C1 segment of cervical spinal cord (tissue), 14 donors: ENCODE measurements around the gene MTHFR.
A peak's percentile ranks its signal among the peaks of the same experiment; 100 is the strongest.
"Not testable (repeated sequence)": the region's sequence is repeated elsewhere in the genome, so short reads cannot be mapped to it uniquely, and the experiment has no call there.

Experiments used
- DNase-seq, 14 donors: peaks; one replicate each; lab custom pipeline; 2025; lab: John Stamatoyannopoulos, UW

MTHFR gene

GRCh38 chr1:11833900-11834299 lies 28.1 kb upstream of the MTHFR start:
- no peak for DNase-seq

- no peak for DNase-seq
Observed at GRCh38 chr1:11833497-11833896, 27.7 kb upstream of the MTHFR start.

- DNase-seq: no peak
Observed at GRCh38 chr1:11831945-11832725, 26.4 kb upstream of the MTHFR start.

GRCh38 chr1:11828511-11828910 lies 22.7 kb upstream of the MTHFR start:
- DNase-seq: no peak

- no peak for DNase-seq
Observed at GRCh38 chr1:11826946-11827345, 21.2 kb upstream of the MTHFR start.

- DNase-seq: no peak
Observed at GRCh38 chr1:11825131-11825530, 19.4 kb upstream of the MTHFR start.

- DNase-seq: no peak
Observed at GRCh38 chr1:11823366-11824137, 17.8 kb upstream of the MTHFR start.

GRCh38 chr1:11822091-11822490 lies 16.3 kb upstream of the MTHFR start:
- DNase-seq: no peak

- DNase-seq: no peak
Observed at GRCh38 chr1:11817192-11817591, 11.4 kb upstream of the MTHFR start.

GRCh38 chr1:11813021-11813420 lies 7.3 kb upstream of the MTHFR start:
- no peak for DNase-seq

- no peak for DNase-seq
Observed at GRCh38 chr1:11807133-11807532, 1.4 kb upstream of the MTHFR start.

- DNase-seq: peak in 5 of 14 donors; percentile 32 to 57 (median 46)
Observed at GRCh38 chr1:11806307-11806936, 658 bp upstream of the MTHFR start.

GRCh38 chr1:11804666-11805421 lies 920 bp downstream of the MTHFR start:
- peak in 2 of 14 donors; percentile 3 to 49 for DNase-seq

GRCh38 chr1:11803924-11804665 lies 1.7 kb downstream of the MTHFR start:
- DNase-seq: not testable (repeated sequence)

GRCh38 chr1:11802973-11803885 lies 2.5 kb downstream of the MTHFR start:
- DNase-seq: peak in 9 of 14 donors; percentile 31 to 66 (median 48)

GRCh38 chr1:11802616-11802972 lies 3.2 kb downstream of the MTHFR start:
- peak in 3 of 14 donors; percentile 21 to 26 (median 22) for DNase-seq

- no peak for DNase-seq
Observed at GRCh38 chr1:11800756-11801433, 4.9 kb downstream of the MTHFR start.

- DNase-seq: no peak
Observed at GRCh38 chr1:11800391-11800755, 5.4 kb downstream of the MTHFR start.

- DNase-seq: no peak
Observed at GRCh38 chr1:11799896-11800295, 5.9 kb downstream of the MTHFR start.
